Glutamatergic neuron (in vitro differentiated cells): ENCODE measurements around the gene HYI. TPM values are rescaled to one million over a fixed set of nuclear protein-coding genes. Genes with fewer than 3 reads are reported as not detected.

Experiments
- DNase-seq: peaks from one replicate; pipeline ENCODE4 v3.0.0; 2022
- H3K27ac Mint-ChIP-seq: one replicate; pipeline ENCODE4 v1.8.0; 2020; ENCODE audit warnings: mild to moderate bottlenecking, mixed read lengths, inconsistent platforms; ENCODE audit not compliant: unreplicated experiment
- H3K27me3 Mint-ChIP-seq: one replicate; pipeline ENCODE4 v1.8.0; 2020; ENCODE audit warnings: mild to moderate bottlenecking, moderate library complexity, mixed read lengths, inconsistent platforms; ENCODE audit not compliant: unreplicated experiment
- H3K36me3 Mint-ChIP-seq: one replicate; pipeline ENCODE4 v1.8.0; 2020; ENCODE audit warnings: mild to moderate bottlenecking, mixed read lengths, inconsistent platforms; ENCODE audit not compliant: unreplicated experiment
- H3K4me1 Mint-ChIP-seq: one replicate; pipeline ENCODE4 v1.8.0; 2020; ENCODE audit warnings: mild to moderate bottlenecking, low read depth, mixed read lengths, inconsistent platforms; ENCODE audit not compliant: unreplicated experiment
- H3K4me3 Mint-ChIP-seq: one replicate; pipeline ENCODE4 v1.8.0; 2020; ENCODE audit warnings: mild to moderate bottlenecking, mixed read lengths, inconsistent platforms; ENCODE audit not compliant: unreplicated experiment
- H3K9me3 Mint-ChIP-seq: one replicate; pipeline ENCODE4 v1.8.0; 2020; ENCODE audit warnings: mild to moderate bottlenecking, moderate library complexity, mixed read lengths, inconsistent platforms; ENCODE audit not compliant: unreplicated experiment
- total RNA-seq: library from RNA; stranded (reverse); fragmentation: NEBNext Ultra II Directional; extraction: Animal tissue kit (Norgen Biotek cat#: 25700); gene quantifications from one replicate; pipeline ENCODE4 v1.2.1, GENCODE V29; 2021; ENCODE audit not compliant: unreplicated experiment
- TF ChIP-seq, protein P1 (sequence below): fragments of 200-600 bp; sonication (generic); IDR thresholded peaks from one replicate; pipeline ENCODE4 v1.5.0; 2021; ENCODE audit not compliant: partially characterized antibody, unreplicated experiment

The HYI gene
- total RNA-seq, 1 donor from 2014 or later: 18.7 TPM

DNA sequence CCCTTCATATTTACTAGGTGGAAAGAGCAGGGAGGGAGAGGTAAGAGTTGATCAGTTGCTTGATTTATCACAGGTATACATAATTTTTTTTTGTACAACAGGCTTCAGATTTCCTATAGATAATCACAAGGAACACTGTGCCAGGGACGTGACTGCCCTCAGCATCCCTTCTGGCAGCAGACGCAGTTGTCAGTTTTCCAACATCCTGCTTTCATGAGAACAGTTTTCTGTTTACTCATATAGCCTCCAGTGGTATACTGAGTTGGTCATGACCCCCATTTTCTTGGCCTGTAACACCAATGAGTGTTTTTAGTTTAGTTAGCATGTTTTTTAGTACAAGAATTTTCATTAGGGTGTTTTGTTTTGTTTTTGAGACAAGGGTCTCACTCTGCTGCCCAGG, 39.1 kb upstream of the HYI start:
- H3K4me1 Mint-ChIP-seq: peaks cover 3% of the 10 kb centered on the region
- no peak overlapping the region for H3K27ac Mint-ChIP-seq
- H3K9me3 Mint-ChIP-seq: peaks cover 10% of the 10 kb centered on the region
- no peak for DNase-seq
- H3K27me3 Mint-ChIP-seq: no peaks in the 10 kb centered on the region
- H3K36me3 Mint-ChIP-seq: peaks cover 14% of the 10 kb centered on the region
- H3K4me3 Mint-ChIP-seq: no peak overlapping the region
- TF ChIP-seq, protein P1, sequence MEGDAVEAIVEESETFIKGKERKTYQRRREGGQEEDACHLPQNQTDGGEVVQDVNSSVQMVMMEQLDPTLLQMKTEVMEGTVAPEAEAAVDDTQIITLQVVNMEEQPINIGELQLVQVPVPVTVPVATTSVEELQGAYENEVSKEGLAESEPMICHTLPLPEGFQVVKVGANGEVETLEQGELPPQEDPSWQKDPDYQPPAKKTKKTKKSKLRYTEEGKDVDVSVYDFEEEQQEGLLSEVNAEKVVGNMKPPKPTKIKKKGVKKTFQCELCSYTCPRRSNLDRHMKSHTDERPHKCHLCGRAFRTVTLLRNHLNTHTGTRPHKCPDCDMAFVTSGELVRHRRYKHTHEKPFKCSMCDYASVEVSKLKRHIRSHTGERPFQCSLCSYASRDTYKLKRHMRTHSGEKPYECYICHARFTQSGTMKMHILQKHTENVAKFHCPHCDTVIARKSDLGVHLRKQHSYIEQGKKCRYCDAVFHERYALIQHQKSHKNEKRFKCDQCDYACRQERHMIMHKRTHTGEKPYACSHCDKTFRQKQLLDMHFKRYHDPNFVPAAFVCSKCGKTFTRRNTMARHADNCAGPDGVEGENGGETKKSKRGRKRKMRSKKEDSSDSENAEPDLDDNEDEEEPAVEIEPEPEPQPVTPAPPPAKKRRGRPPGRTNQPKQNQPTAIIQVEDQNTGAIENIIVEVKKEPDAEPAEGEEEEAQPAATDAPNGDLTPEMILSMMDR: no peak

DNA sequence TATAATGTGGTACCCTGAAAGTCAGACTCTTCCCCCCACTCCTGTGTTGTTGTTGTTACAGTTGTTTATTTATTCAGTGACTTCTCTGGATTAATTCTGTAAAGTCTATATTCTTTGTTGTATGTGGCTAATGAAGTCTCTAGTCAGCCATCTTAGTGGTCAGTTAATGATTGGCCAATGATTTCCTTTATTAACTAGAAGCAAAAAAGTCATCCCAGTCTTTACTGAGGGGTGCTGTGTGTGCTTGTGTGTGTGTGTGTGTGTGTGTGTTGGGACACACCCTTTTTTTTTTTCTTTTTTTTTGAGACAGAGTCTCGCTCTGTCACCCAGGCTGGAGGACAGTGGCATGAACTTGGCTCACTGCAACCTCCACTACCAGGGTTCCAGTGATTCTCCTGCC, 37.3 kb upstream of the HYI start:
- H3K9me3 Mint-ChIP-seq: peaks cover 10% of the 10 kb centered on the region
- no peak overlapping the region for H3K4me3 Mint-ChIP-seq
- H3K36me3 Mint-ChIP-seq: peaks cover 17% of the 10 kb centered on the region
- TF ChIP-seq, protein P1: no peak
- no peak for DNase-seq
- peaks cover 3% of the 10 kb centered on the region for H3K4me1 Mint-ChIP-seq
- no peaks in the 10 kb centered on the region for H3K27me3 Mint-ChIP-seq
- no peak overlapping the region for H3K27ac Mint-ChIP-seq

DNA sequence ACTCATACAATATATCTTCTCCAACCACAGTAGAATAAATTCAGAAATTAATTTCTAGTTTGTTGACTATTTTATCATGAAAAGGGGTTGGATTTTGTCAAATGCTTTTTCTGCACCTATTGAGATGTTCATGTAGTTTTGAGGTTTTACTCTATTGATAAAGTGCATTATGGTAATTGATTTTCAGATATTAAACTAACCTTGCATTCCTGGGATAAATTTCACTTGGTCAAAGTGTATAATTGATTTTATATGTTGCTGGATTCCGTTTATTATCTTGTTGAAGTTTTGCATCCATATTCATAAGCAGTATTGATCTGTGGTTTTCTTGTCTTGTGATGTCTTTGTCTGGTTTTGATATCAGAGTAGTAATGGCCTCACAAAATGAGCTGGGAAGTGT, 34.4 kb upstream of the HYI start:
- Mint-ChIP-seq H3K9me3 (peaks cover 13% of the 10 kb centered on the region), H3K27me3 (no peaks in the 10 kb centered on the region), H3K4me3 (no peak overlapping the region), H3K4me1 (no peaks in the 10 kb centered on the region), H3K27ac (no peak overlapping the region), H3K36me3 (peaks cover 21% of the 10 kb centered on the region)
- DNase-seq: no peak
- TF ChIP-seq, protein P1: no peak

DNA sequence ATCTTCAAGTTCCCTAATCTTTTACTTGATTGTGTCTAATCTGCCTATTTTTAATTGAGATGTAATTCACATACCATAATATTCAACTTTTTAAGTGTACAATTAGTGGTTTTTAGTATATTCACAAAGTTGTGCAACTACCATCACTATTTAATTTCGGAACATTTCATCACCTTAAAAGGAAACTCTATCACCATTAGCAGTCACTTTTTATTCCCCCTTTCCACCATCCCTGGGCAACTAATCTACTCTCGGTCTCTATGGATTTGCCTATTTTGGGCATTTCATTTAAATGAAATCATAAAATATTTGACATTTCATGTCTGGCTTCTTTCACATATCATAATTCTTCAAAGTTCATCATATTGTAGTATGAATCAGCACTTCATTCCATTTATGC, 30.6 kb upstream of the HYI start:
- Mint-ChIP-seq H3K4me1 (peaks cover 3% of the 10 kb centered on the region), H3K9me3 (peaks cover 7% of the 10 kb centered on the region), H3K27ac (no peak overlapping the region), H3K27me3 (peaks cover 1% of the 10 kb centered on the region), H3K4me3 (no peak overlapping the region), H3K36me3 (peaks cover 14% of the 10 kb centered on the region)
- TF ChIP-seq, protein P1: no peak
- no peak for DNase-seq

DNA sequence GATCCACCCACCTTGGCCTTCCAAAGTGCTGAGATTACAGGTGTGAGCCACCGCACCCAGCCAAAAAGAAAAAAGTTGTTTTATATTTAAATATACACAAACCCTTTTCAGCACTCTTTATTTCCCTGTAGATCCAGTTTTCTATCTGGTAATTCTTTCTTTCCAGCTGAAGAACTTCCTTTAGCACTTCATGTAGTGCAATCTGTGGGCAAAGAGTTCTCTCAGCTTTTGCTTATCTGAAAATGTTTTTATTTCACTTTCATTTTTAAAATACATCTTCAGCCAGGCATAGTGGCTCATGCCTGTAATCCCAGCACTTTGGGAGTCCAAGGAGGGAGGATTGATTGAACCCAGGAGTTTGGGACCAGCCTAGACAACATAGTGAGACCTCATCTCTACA, 28.5 kb upstream of the HYI start:
- Mint-ChIP-seq H3K4me1 (peaks cover 3% of the 10 kb centered on the region), H3K27ac (no peak overlapping the region), H3K9me3 (peaks cover 3% of the 10 kb centered on the region), H3K36me3 (peaks cover 4% of the 10 kb centered on the region), H3K27me3 (peaks cover 1% of the 10 kb centered on the region), H3K4me3 (no peak overlapping the region)
- TF ChIP-seq, protein P1: no peak
- DNase-seq: no peak
